GM18909 (cell line): Measurements from ENCODE around the gene TOR3A.

Experiments used
- ATAC-seq: cut with Tn5 transposase; IDR thresholded peaks from one replicate; pipeline ENCODE4 v1.9.1; 2021; ENCODE audit warnings: mild to moderate bottlenecking; ENCODE audit not compliant: unreplicated experiment, poor library complexity

Gene TOR3A

GRCh38 chr1:179142889-179143299 is 61.0 kb downstream of the TOR3A start:
- no peak for ATAC-seq

- ATAC-seq = no peak
Measured at GRCh38 chr1:179143322-179143721, 61.5 kb downstream of the TOR3A start.

GRCh38 chr1:179144626-179145025 is 62.8 kb downstream of the TOR3A start:
- ATAC-seq = no peak

- ATAC-seq = no peak
Measured at GRCh38 chr1:179145521-179145920, 63.7 kb downstream of the TOR3A start.
